Upper lobe of right lung (tissue), 1 donor: Measurements from ENCODE around the gene CELA1. TPM values are rescaled to one million over a fixed set of nuclear protein-coding genes. Genes with fewer than 3 reads are reported as not detected.
A peak's percentile ranks its signal among the peaks of the same experiment; 100 is the strongest.

Experiments
- ATAC-seq: fragments of 200-7000 bp; cut with Tn5 transposase; one replicate; pipeline ENCODE4 v1.9.1; 2020; ENCODE audit warnings: mild to moderate bottlenecking, moderate library complexity
- DNase-seq: peaks from one replicate; pipeline ENCODE4 v3.0.0-alpha.2; 2020
- H3K27ac ChIP-seq: fragments of 200-600 bp; one replicate; pipeline ENCODE4 v1.8.0; 2022
- H3K27me3 ChIP-seq: fragments of 200-600 bp; one replicate; pipeline ENCODE4 v1.8.0; 2022; ENCODE audit warnings: mild to moderate bottlenecking
- H3K36me3 ChIP-seq: fragments of 200-600 bp; one replicate; pipeline ENCODE4 v1.8.0; 2022
- H3K4me1 ChIP-seq: fragments of 200-600 bp; one replicate; pipeline ENCODE4 v1.8.0; 2022
- H3K4me3 ChIP-seq: fragments of 200-600 bp; one replicate; pipeline ENCODE4 v1.8.0; 2022; ENCODE audit warnings: mild to moderate bottlenecking
- H3K9me3 ChIP-seq: fragments of 200-600 bp; one replicate; pipeline ENCODE4 v1.8.0; 2022
- intact Hi-C: fragments of 100-400 bp; cut with DNase I; formaldehyde crosslinking; loops from one replicate; pipeline ENCODE4 v1.11.0; 2022
- total RNA-seq: library from RNA; stranded (reverse); fragmentation: NEBNext Ultra II Directional; extraction: Animal tissue kit (Norgen Biotek cat#: 25700); gene quantifications from one replicate; pipeline ENCODE4 v1.2.1, GENCODE V29; 2021
- TF ChIP-seq, protein P1 (sequence below): fragments of 200-600 bp; IDR thresholded peaks from one replicate; pipeline ENCODE4 v1.8.0; 2022; ENCODE audit warnings: antibody characterized with exemption
- donor health status: DM: no; HTN: yes; CAD: no; lungs with severe emphysema.

CELA1 gene
- total RNA-seq, 1 donor from 2014 or later: not detected

- TF ChIP-seq, protein P1, sequence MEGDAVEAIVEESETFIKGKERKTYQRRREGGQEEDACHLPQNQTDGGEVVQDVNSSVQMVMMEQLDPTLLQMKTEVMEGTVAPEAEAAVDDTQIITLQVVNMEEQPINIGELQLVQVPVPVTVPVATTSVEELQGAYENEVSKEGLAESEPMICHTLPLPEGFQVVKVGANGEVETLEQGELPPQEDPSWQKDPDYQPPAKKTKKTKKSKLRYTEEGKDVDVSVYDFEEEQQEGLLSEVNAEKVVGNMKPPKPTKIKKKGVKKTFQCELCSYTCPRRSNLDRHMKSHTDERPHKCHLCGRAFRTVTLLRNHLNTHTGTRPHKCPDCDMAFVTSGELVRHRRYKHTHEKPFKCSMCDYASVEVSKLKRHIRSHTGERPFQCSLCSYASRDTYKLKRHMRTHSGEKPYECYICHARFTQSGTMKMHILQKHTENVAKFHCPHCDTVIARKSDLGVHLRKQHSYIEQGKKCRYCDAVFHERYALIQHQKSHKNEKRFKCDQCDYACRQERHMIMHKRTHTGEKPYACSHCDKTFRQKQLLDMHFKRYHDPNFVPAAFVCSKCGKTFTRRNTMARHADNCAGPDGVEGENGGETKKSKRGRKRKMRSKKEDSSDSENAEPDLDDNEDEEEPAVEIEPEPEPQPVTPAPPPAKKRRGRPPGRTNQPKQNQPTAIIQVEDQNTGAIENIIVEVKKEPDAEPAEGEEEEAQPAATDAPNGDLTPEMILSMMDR: no peak
- DNase-seq (no peak), ATAC-seq (no peak)
- no peaks in the 10 kb centered on the region for H3K36me3 ChIP-seq
- no peaks in the 10 kb centered on the region for H3K9me3 ChIP-seq
- H3K4me1 ChIP-seq: no peaks in the 10 kb centered on the region
- no peaks in the 10 kb centered on the region for H3K27me3 ChIP-seq
- intact Hi-C loops: no loop called here
- no peak overlapping the region for H3K27ac ChIP-seq
- no peak overlapping the region for H3K4me3 ChIP-seq
Measured at GRCh38 chr12:51333536-51333935, 12.9 kb downstream of the CELA1 start.

DNA sequence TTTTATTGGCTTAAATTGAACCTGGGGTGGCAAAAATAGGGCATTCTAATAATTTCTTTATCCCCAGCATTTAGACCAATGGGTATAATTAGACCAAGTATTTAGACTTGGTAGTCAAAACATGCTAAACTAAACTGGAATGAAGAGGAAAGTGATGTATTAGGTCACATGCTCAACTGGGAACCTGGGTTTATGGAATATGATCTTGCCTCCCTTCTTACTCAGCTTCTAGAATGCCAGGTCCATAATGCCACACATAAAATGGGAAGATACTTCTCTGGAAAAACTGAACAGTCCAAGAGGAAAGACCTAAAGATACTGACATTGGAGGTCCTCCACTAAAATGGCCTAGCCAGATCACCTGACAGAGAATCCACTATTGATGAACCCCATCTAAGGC, 16.3 kb downstream of the CELA1 start:
- ATAC-seq (no peak), DNase-seq (no peak)
- peaks cover 21% of the 10 kb centered on the region for H3K4me1 ChIP-seq
- H3K36me3 ChIP-seq: no peaks in the 10 kb centered on the region
- H3K9me3 ChIP-seq: no peaks in the 10 kb centered on the region
- H3K4me3 ChIP-seq: no peak overlapping the region
- TF ChIP-seq, protein P1: no peak
- intact Hi-C loops: no loop called here
- no peak overlapping the region for H3K27ac ChIP-seq
- no peaks in the 10 kb centered on the region for H3K27me3 ChIP-seq

DNA sequence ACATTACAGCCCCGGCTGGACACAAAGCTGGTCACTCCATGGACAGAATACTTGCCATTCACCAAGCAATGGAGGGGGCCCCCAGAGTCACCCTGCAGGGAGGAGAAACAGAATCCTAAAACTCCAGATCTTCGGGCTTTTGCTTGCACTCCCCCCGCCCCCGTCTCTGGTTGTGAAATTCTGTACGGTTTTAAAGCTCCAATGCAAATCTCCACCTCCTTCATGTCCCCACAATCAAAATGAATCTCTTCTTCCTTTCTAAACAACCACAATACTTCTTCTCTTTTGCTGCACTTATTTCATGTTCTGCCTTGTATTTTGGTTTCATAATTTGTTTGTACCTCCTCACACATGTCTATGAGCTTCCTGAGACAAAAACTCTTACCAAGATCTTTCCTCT, 16.7 kb downstream of the CELA1 start:
- Histone ChIP-seq H3K4me3 (no peak overlapping the region), H3K36me3 (no peaks in the 10 kb centered on the region), H3K9me3 (no peaks in the 10 kb centered on the region), H3K4me1 (peaks cover 21% of the 10 kb centered on the region), H3K27ac (no peak overlapping the region), H3K27me3 (no peaks in the 10 kb centered on the region)
- DNase-seq (no peak), ATAC-seq (no peak)
- TF ChIP-seq, protein P1: no peak
- intact Hi-C loops: no loop called here

GRCh38 chr12:51328587-51328986, 17.9 kb downstream of the CELA1 start:
- TF ChIP-seq, protein P1: no peak
- no peak for DNase-seq
- intact Hi-C loops: no loop called here
- Histone ChIP-seq H3K9me3 (no peaks in the 10 kb centered on the region), H3K27ac (no peak overlapping the region), H3K4me1 (peaks cover 26% of the 10 kb centered on the region), H3K27me3 (no peaks in the 10 kb centered on the region), H3K4me3 (no peak overlapping the region), H3K36me3 (no peaks in the 10 kb centered on the region)
- no peak for ATAC-seq

GRCh38 chr12:51326698-51327439, 19.6 kb downstream of the CELA1 start:
- H3K36me3 ChIP-seq: no peaks in the 10 kb centered on the region
- no peaks in the 10 kb centered on the region for H3K27me3 ChIP-seq
- H3K4me1 ChIP-seq: peaks cover 26% of the 10 kb centered on the region
- DNase-seq (peak; percentile 73), ATAC-seq (peak; percentile 74)
- no peak overlapping the region for H3K4me3 ChIP-seq
- no peaks in the 10 kb centered on the region for H3K9me3 ChIP-seq
- intact Hi-C loops: no loop called here
- TF ChIP-seq, protein P1: no peak
- peak overlapping the region; percentile 71 for H3K27ac ChIP-seq
